ENCODE data around the gene NCOA7. TPM values are rescaled to one million over a fixed set of nuclear protein-coding genes. Genes with fewer than 3 reads are reported as not detected.

NCOA7 gene
- total and polyA plus RNA-seq, 9 of the 15 experiments (the other 6 are each of a cell fraction or from before 2014, with no cell fraction given) = 5.8 to 14.6 (median 9.3) TPM

DNA sequence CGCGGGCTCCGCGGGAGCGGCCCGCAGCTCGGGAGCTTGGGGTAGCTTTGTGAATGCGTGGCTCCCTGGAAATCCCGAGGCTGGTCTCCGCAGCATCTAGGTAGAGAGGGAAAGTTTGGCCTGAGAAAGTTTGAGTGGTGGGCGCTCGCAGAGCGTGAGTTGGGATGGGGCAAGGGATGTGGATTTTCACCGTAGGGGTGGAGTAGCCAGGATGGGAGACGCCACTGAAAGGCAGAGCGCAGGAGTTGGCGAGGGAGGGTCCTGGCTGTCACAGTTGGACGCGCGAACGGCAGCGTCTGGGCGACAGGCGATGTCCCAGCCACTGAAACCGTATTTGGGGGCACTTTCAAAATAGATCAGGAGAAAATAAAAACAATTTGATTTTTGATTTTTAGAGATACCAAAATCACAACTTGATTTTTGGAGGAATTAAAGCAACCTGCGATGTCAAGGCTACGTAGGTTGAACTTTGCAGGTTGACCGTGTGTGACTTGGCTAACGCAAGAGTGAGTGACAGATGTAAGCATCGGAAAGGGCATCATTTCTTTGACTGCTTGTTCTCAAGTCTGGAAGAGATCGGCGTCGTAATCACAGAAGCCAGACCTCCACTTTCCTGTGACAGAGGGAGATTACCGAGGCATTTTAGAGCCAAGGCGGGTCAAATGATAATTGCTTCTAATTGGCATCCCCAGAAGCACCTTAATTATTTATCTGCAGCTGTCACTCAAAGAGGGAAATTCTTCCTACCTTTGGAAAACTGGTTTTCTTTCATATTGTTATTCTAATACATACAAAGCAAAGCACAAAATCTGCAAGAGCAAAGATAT lies 40.7 kb upstream of the NCOA7 start:
- 3% methylated on average over 35 of the region's 35 CpGs for WGBS (ENCODE audit: insufficient coverage, low coverage, missing lambda C conversion rate)
- Histone ChIP-seq H3K27me3 (ENCODE audit: control insufficient read depth in 2 of 2, insufficient read depth in 2 of 2, low read length in 2 of 2) (peaks cover 41 to 54% of the 10 kb centered on the region in 2 experiments), H3K9me1 (ENCODE audit: control insufficient read depth, insufficient read depth, low read length) (no peaks in the 10 kb centered on the region), H3K79me2 (ENCODE audit: control insufficient read depth, insufficient read depth, low read length) (no peaks in the 10 kb centered on the region), H3K36me3 (ENCODE audit: control insufficient read depth, insufficient read depth, low read length) (no peaks in the 10 kb centered on the region), H2AFZ (ENCODE audit: low read depth, low read length) (peak overlapping the region; percentile 80), H3K4me3 (peak overlapping the region; percentile 67), H4K20me1 (replicated peaks; ENCODE audit: control insufficient read depth, insufficient read depth, low read length) (no peaks in the 10 kb centered on the region), H3K9me3 (replicated peaks; ENCODE audit: control insufficient read depth, insufficient read depth, low read depth, low read length) (no peaks in the 10 kb centered on the region), H3K4me2 (ENCODE audit: insufficient read depth, low read length) (peak overlapping the region; percentile 76), H3K27ac (ENCODE audit: extremely low read depth, low read depth, low read length) (no peak overlapping the region), H3K9ac (ENCODE audit: insufficient read depth in 1 of 2, low read depth in 2 of 2, low read length in 2 of 2) (peak overlapping the region; percentile 8 to 88; a peak in 3 of 4 replicates), H3K4me1 (replicated peaks in 1 of 2; ENCODE audit: control insufficient read depth in 2 of 2, insufficient read depth in 2 of 2, low read length in 2 of 2) (peaks cover 12 to 28% of the 10 kb centered on the region in 2 experiments; a peak in 4 of 5 replicates)
- ChIA-PET CTCF (ENCODE audit: low intra/inter-chr PET ratio) (no interaction called here), POLR2A (no interaction called here)
- in situ Hi-C loops (cut with MboI) (loop anchor here (10.0 to 25.0 kb wide), 2 partner anchors 588 to 875 kb away; partner anchors contain the start of gene TPD52L1), intact Hi-C loops (cut with micrococcal nuclease) (no loop called here)
- BruUV-seq (replicated peaks) = no TSS peak
- DNase-seq (ENCODE audit: extremely low read depth in 1 of 4, low spot score in 3 of 4) (peak in 2 of 4 experiments; percentile 13 to 24), FAIRE-seq (peak; percentile 23), ATAC-seq (peak; percentile 0; the same call in 1 of the 3 replicates)
- TF ChIP-seq, protein P1, sequence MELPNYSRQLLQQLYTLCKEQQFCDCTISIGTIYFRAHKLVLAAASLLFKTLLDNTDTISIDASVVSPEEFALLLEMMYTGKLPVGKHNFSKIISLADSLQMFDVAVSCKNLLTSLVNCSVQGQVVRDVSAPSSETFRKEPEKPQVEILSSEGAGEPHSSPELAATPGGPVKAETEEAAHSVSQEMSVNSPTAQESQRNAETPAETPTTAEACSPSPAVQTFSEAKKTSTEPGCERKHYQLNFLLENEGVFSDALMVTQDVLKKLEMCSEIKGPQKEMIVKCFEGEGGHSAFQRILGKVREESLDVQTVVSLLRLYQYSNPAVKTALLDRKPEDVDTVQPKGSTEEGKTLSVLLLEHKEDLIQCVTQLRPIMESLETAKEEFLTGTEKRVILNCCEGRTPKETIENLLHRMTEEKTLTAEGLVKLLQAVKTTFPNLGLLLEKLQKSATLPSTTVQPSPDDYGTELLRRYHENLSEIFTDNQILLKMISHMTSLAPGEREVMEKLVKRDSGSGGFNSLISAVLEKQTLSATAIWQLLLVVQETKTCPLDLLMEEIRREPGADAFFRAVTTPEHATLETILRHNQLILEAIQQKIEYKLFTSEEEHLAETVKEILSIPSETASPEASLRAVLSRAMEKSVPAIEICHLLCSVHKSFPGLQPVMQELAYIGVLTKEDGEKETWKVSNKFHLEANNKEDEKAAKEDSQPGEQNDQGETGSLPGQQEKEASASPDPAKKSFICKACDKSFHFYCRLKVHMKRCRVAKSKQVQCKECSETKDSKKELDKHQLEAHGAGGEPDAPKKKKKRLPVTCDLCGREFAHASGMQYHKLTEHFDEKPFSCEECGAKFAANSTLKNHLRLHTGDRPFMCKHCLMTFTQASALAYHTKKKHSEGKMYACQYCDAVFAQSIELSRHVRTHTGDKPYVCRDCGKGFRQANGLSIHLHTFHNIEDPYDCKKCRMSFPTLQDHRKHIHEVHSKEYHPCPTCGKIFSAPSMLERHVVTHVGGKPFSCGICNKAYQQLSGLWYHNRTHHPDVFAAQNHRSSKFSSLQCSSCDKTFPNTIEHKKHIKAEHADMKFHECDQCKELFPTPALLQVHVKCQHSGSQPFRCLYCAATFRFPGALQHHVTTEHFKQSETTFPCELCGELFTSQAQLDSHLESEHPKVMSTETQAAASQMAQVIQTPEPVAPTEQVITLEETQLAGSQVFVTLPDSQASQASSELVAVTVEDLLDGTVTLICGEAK (IDR thresholded peaks at IDR 0.05) = 0 out of 2 replicates have a peak, but pooled peaks have one; percentile 16
- TF ChIP-seq, protein P1 (CRISPR knock-in tag; IDR thresholded peaks at IDR 0.05) = no peak
- no peak for TF ChIP-seq RCOR1 (IDR thresholded peaks at IDR 0.05; ENCODE audit: borderline replicate concordance in 1 of 2, low read depth in 2 of 2, low read length in 2 of 2)
- TF ChIP-seq CBX2 (IDR thresholded peaks at IDR 0.05; ENCODE audit: insufficient read depth, low read length, poor library complexity, severe bottlenecking) = peak; percentile 44
- TF ChIP-seq POLR2G (IDR thresholded peaks at IDR 0.05; ENCODE audit: low read depth, low read length) = no peak
- TF ChIP-seq RNF2 (IDR thresholded peaks at IDR 0.05) = peak; percentile 16
- peak; percentile 31; the same call in 1 of the 2 replicates for TF ChIP-seq NFIC (IDR thresholded peaks at IDR 0.05)
- TF ChIP-seq, protein P2, sequence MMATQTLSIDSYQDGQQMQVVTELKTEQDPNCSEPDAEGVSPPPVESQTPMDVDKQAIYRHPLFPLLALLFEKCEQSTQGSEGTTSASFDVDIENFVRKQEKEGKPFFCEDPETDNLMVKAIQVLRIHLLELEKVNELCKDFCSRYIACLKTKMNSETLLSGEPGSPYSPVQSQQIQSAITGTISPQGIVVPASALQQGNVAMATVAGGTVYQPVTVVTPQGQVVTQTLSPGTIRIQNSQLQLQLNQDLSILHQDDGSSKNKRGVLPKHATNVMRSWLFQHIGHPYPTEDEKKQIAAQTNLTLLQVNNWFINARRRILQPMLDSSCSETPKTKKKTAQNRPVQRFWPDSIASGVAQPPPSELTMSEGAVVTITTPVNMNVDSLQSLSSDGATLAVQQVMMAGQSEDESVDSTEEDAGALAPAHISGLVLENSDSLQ (IDR thresholded peaks at IDR 0.05) = peak; percentile 77
- TF ChIP-seq CBFA2T3 (IDR thresholded peaks at IDR 0.05) = peak; percentile 44
